NCI-H446 (cell line): ENCODE results near the gene NMRAL1.

ENCODE experiments used
- DNase-seq, 2 experiments: peaks; one replicate each; lab custom pipeline; 2025; lab: John Stamatoyannopoulos, UW

NMRAL1 gene

GRCh38 chr16:4474192-4474961, at the start of gene NMRAL1:
TSS of gene NMRAL1 (minus strand) at chr16:4474625. CDS start at chr16:4474132, 493 bp downstream.
- peak; percentile 75 to 92 for DNase-seq

GRCh38 chr16:4523686-4524085, 49.3 kb upstream of the NMRAL1 start:
- no peak for DNase-seq

- DNase-seq: peak; percentile 89 to 95
These were observed 47.7 kb upstream of the NMRAL1 start for GRCh38 chr16:4522051-4522581.

- DNase-seq: no peak
These were observed 46.5 kb upstream of the NMRAL1 start for GRCh38 chr16:4520913-4521312.

- DNase-seq: no peak
These were observed 45.0 kb upstream of the NMRAL1 start for GRCh38 chr16:4519274-4520058.

- DNase-seq: peak in 1 of 2 experiments; percentile 48
These were observed 43.6 kb upstream of the NMRAL1 start for GRCh38 chr16:4517812-4518680.

- DNase-seq: no peak
These were observed 41.3 kb upstream of the NMRAL1 start for GRCh38 chr16:4515611-4516233.

- no peak for DNase-seq
These were observed 40.2 kb upstream of the NMRAL1 start for GRCh38 chr16:4514606-4515005.

GRCh38 chr16:4513881-4514280, 39.5 kb upstream of the NMRAL1 start:
- no peak for DNase-seq

- no peak for DNase-seq
These were observed 38.8 kb upstream of the NMRAL1 start for GRCh38 chr16:4513086-4513860.

- DNase-seq: no peak
These were observed 38.0 kb upstream of the NMRAL1 start for GRCh38 chr16:4512473-4512872.

GRCh38 chr16:4511441-4512082, 37.1 kb upstream of the NMRAL1 start:
- peak in 1 of 2 experiments; percentile 39 for DNase-seq

GRCh38 chr16:4510747-4511426, 36.5 kb upstream of the NMRAL1 start:
- DNase-seq: no peak

- no peak for DNase-seq
These were observed 35.7 kb upstream of the NMRAL1 start for GRCh38 chr16:4510131-4510530.

GRCh38 chr16:4509420-4509819, 35.0 kb upstream of the NMRAL1 start:
- DNase-seq: no peak

GRCh38 chr16:4508806-4509205, 34.4 kb upstream of the NMRAL1 start:
- no peak for DNase-seq

- no peak for DNase-seq
These were observed 33.3 kb upstream of the NMRAL1 start for GRCh38 chr16:4507588-4508345.

GRCh38 chr16:4506450-4506849, 32.0 kb upstream of the NMRAL1 start:
- DNase-seq: peak; percentile 41 to 78
